ENCODE results near the gene ERC2.

DNA sequence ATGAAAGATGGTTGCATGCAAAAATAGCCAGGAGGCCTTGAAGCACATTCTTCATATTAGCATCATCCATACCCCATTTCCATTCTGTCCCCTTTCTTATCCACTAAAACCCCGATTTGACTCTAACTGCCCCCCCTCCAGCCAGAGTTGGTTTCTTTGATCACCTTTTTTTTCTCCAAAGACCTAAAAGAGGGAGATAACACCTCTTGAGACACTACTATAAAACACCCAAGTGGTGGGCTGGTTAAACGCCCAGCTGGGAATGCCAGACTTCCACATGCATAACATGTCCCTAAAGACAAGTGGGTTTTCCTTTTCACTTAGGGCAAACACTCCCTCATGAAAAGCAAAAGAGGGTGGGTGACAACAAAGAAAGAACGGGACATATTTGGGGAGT lies 847.2 kb downstream of the ERC2 start:
- TF ChIP-seq, protein P1, sequence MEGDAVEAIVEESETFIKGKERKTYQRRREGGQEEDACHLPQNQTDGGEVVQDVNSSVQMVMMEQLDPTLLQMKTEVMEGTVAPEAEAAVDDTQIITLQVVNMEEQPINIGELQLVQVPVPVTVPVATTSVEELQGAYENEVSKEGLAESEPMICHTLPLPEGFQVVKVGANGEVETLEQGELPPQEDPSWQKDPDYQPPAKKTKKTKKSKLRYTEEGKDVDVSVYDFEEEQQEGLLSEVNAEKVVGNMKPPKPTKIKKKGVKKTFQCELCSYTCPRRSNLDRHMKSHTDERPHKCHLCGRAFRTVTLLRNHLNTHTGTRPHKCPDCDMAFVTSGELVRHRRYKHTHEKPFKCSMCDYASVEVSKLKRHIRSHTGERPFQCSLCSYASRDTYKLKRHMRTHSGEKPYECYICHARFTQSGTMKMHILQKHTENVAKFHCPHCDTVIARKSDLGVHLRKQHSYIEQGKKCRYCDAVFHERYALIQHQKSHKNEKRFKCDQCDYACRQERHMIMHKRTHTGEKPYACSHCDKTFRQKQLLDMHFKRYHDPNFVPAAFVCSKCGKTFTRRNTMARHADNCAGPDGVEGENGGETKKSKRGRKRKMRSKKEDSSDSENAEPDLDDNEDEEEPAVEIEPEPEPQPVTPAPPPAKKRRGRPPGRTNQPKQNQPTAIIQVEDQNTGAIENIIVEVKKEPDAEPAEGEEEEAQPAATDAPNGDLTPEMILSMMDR (conservative IDR thresholded peaks at IDR 0.05; ENCODE audit: low read length), result no peak
- no peak for TF ChIP-seq EZH2phosphoT487 (IDR thresholded peaks at IDR 0.05; ENCODE audit: borderline replicate concordance, low read depth, low read length)

All from OCI-LY7 (cell line).